A673 (cell line): ENCODE data around the gene FHIT. TPM values are rescaled to one million over a fixed set of nuclear protein-coding genes. Genes with fewer than 3 reads are reported as not detected.

ENCODE experiments used
- BruUV-seq: library from RNA; stranded (reverse); fragments of 400-500 nt; replicated peaks from 2 replicates; lab custom pipeline; 2021; lab: Mats Ljungman, UMichigan
- CTCF ChIA-PET: fragments of 300-600 bp; sonication (Branson Sonifier 250); formaldehyde crosslinking; loops from one replicate; lab custom pipeline; 2022; ENCODE audit warnings: antibody characterized with exemption; lab: Charles Lee
- POLR2A ChIA-PET: fragments of 300-600 bp; sonication (Branson Sonifier 250); formaldehyde crosslinking; loops from one replicate; lab custom pipeline; 2022; ENCODE audit warnings: antibody characterized with exemption; ENCODE audit not compliant: low non-redundant PET; lab: Charles Lee
- DNase-seq: peaks from one replicate; pipeline ENCODE4 v3.0.0-alpha.2; 2015; ENCODE audit warnings: low spot score
- H3K27ac ChIP-seq: fragments of 200-600 bp; sonication (generic); 2 replicates; pipeline ENCODE4 v1.5.1; 2016; ENCODE audit warnings: mixed run types, low read depth, mild to moderate bottlenecking, mixed read lengths, antibody characterized with exemption, low read length; ENCODE audit not compliant: poor library complexity, severe bottlenecking
- H3K27me3 ChIP-seq: fragments of 200-600 bp; sonication (generic); replicated peaks from 2 replicates; pipeline ENCODE4 v1.6.1; 2017; ENCODE audit warnings: mixed run types, low read depth, mild to moderate bottlenecking, mixed read lengths, antibody characterized with exemption, low read length; ENCODE audit not compliant: insufficient read depth, poor library complexity
- H3K36me3 ChIP-seq: fragments of 200-600 bp; sonication (generic); 2 replicates; pipeline ENCODE4 v1.6.1; 2016; ENCODE audit warnings: mixed run types, mild to moderate bottlenecking, mixed read lengths, antibody characterized with exemption, low read length; ENCODE audit not compliant: insufficient read depth, poor library complexity, severe bottlenecking
- H3K4me1 ChIP-seq: fragments of 200-600 bp; sonication (generic); 2 replicates; pipeline ENCODE4 v1.6.1; 2017; ENCODE audit warnings: mixed run types, mild to moderate bottlenecking, mixed read lengths, antibody characterized with exemption, low read length; ENCODE audit not compliant: insufficient read depth, poor library complexity, severe bottlenecking
- H3K4me3 ChIP-seq: fragments of 200-600 bp; sonication (generic); 2 replicates; pipeline ENCODE4 v1.5.1; 2016; ENCODE audit warnings: low read depth, mixed run types, mild to moderate bottlenecking, mixed read lengths, low read length; ENCODE audit not compliant: poor library complexity, severe bottlenecking
- H3K9me3 ChIP-seq: fragments of 200-600 bp; sonication (generic); 2 replicates; pipeline ENCODE4 v1.6.1; 2016; ENCODE audit warnings: mixed run types, low read depth, mild to moderate bottlenecking, mixed read lengths, antibody characterized with exemption, low read length; ENCODE audit not compliant: poor library complexity, severe bottlenecking
- CTCF ChIP-seq: fragments of 300-800, 200-600 bp; sonication (generic); conservative IDR thresholded peaks from 2 replicates; pipeline ENCODE4 v1.5.1; 2017; ENCODE audit warnings: low read depth, mild to moderate bottlenecking, antibody characterized with exemption, low read length, moderate library complexity, mixed read lengths
- EZH2 ChIP-seq: fragments of 200-600 bp; sonication (generic); IDR thresholded peaks from 2 replicates; pipeline ENCODE4 v1.6.1; 2017; ENCODE audit warnings: borderline replicate concordance, low read depth, mild to moderate bottlenecking, mixed read lengths, antibody characterized with exemption, low read length; ENCODE audit not compliant: poor library complexity, severe bottlenecking
- intact Hi-C: fragments of 100-400 bp; cut with micrococcal nuclease; formaldehyde crosslinking; loops from one replicate; pipeline ENCODE4 v1.10.0; 2022; ENCODE audit not compliant: unreplicated experiment
- total RNA-seq: library from RNA; stranded (reverse); gene quantifications from 2 replicates; pipeline ENCODE4 v1.2.3, GENCODE V29; 2021

Gene FHIT
- total RNA-seq, 1 experiment from 2014 or later: not detected

- intact Hi-C loops: no loop called here
- no peaks in the 10 kb centered on the region for H3K27me3 ChIP-seq
- H3K9me3 ChIP-seq: no peaks in the 10 kb centered on the region
- DNase-seq: no peak
- ChIA-PET CTCF (no interaction called here), POLR2A (no interaction called here)
- H3K27ac ChIP-seq: no peak overlapping the region
- no peak overlapping the region for H3K4me3 ChIP-seq
- TF ChIP-seq CTCF (no peak), EZH2 (no peak)
- H3K36me3 ChIP-seq: no peaks in the 10 kb centered on the region
- no TSS peak for BruUV-seq
- H3K4me1 ChIP-seq: no peaks in the 10 kb centered on the region
These were observed 1258.7 kb downstream of the FHIT start for GRCh38 chr3:59992578-59992977.

GRCh38 chr3:59990915-59991314 is 1260.3 kb downstream of the FHIT start:
- Histone ChIP-seq H3K4me3 (no peak overlapping the region), H3K9me3 (no peaks in the 10 kb centered on the region), H3K4me1 (no peaks in the 10 kb centered on the region), H3K27ac (no peak overlapping the region), H3K27me3 (no peaks in the 10 kb centered on the region), H3K36me3 (no peaks in the 10 kb centered on the region)
- CTCF ChIA-PET: no interaction called here
- intact Hi-C loops: no loop called here
- DNase-seq: no peak
- POLR2A ChIA-PET: no interaction called here
- TF ChIP-seq CTCF: no peak
- TF ChIP-seq EZH2: no peak
- no TSS peak for BruUV-seq

- ChIA-PET POLR2A (no interaction called here), CTCF (no interaction called here)
- DNase-seq: no peak
- Histone ChIP-seq H3K27ac (no peak overlapping the region), H3K27me3 (no peaks in the 10 kb centered on the region), H3K4me3 (no peak overlapping the region), H3K9me3 (no peaks in the 10 kb centered on the region), H3K4me1 (no peaks in the 10 kb centered on the region), H3K36me3 (no peaks in the 10 kb centered on the region)
- TF ChIP-seq EZH2 (no peak), CTCF (no peak)
- intact Hi-C loops: no loop called here
- no TSS peak for BruUV-seq
These were observed 1268.7 kb downstream of the FHIT start for GRCh38 chr3:59982510-59982909.
